HEK293 (cell line): ENCODE measurements around the gene ATP13A2.
"Not testable (repeated sequence)": the region's sequence is repeated elsewhere in the genome, so short reads cannot be mapped to it uniquely, and the experiment has no call there.

Experiments
- CTCF ChIP-seq: fragments of 450-650 bp; formaldehyde crosslinking; IDR thresholded peaks from 2 replicates; pipeline ENCODE4 v1.5.1; 2016; ENCODE audit warnings: missing biosample characterization, missing genetic modification characterization
- REST ChIP-seq: fragments of 450-650 bp; formaldehyde crosslinking; IDR thresholded peaks from 2 replicates; pipeline ENCODE4 v1.5.1; 2016; ENCODE audit warnings: missing biosample characterization, missing genetic modification characterization
- SCRT1 ChIP-seq: fragments of 450-650 bp; formaldehyde crosslinking; IDR thresholded peaks from 2 replicates; pipeline ENCODE4 v1.5.1; 2016; ENCODE audit warnings: missing biosample characterization, missing genetic modification characterization, borderline replicate concordance
- SP2 ChIP-seq: fragments of 450-650 bp; formaldehyde crosslinking; IDR thresholded peaks from 2 replicates; pipeline ENCODE4 v1.5.1; 2016; ENCODE audit warnings: missing biosample characterization, missing genetic modification characterization
- SP3 ChIP-seq: fragments of 450-650 bp; formaldehyde crosslinking; IDR thresholded peaks from 2 replicates; pipeline ENCODE4 v1.5.1; 2016; ENCODE audit warnings: missing biosample characterization, missing genetic modification characterization
- TCF7L2 ChIP-seq: IDR thresholded peaks from 2 replicates; pipeline ENCODE4 v1.6.1; 2011; ENCODE audit warnings: low read depth, mild to moderate bottlenecking, inconsistent platforms, low read length, moderate library complexity, borderline replicate concordance
- YY1 ChIP-seq: fragments of 450-650 bp; formaldehyde crosslinking; IDR thresholded peaks from 2 replicates; pipeline ENCODE4 v1.5.1; 2018; ENCODE audit warnings: missing biosample characterization, missing genetic modification characterization
- ZBTB1 ChIP-seq: fragments of 450-650 bp; formaldehyde crosslinking; IDR thresholded peaks from 2 replicates; pipeline ENCODE4 v1.5.1; 2016; ENCODE audit warnings: missing biosample characterization, missing genetic modification characterization
- ZBTB21 ChIP-seq: fragments of 450-650 bp; formaldehyde crosslinking; IDR thresholded peaks from 2 replicates; pipeline ENCODE4 v1.5.1; 2017; ENCODE audit warnings: missing biosample characterization, missing genetic modification characterization
- ZIC2 ChIP-seq: fragments of 450-650 bp; formaldehyde crosslinking; IDR thresholded peaks from 2 replicates; pipeline ENCODE4 v1.5.1; 2016; ENCODE audit warnings: missing biosample characterization, missing genetic modification characterization
- ZNF23 ChIP-seq: fragments of 450-650 bp; formaldehyde crosslinking; IDR thresholded peaks from 2 replicates; pipeline ENCODE4 v1.5.1; 2016; ENCODE audit warnings: missing biosample characterization, missing genetic modification characterization, borderline replicate concordance
- ZNF335 ChIP-seq: fragments of 450-650 bp; formaldehyde crosslinking; conservative IDR thresholded peaks from 2 replicates; pipeline ENCODE4 v1.5.1; 2016; ENCODE audit warnings: missing biosample characterization, missing genetic modification characterization
- ZNF549 ChIP-seq: fragments of 450-650 bp; IDR thresholded peaks from 2 replicates; pipeline ENCODE4 v1.5.1; 2018; ENCODE audit warnings: missing biosample characterization, missing genetic modification characterization, mild to moderate bottlenecking, inconsistent platforms, moderate library complexity
- ZNF830 ChIP-seq: fragments of 450-650 bp; IDR thresholded peaks from 2 replicates; pipeline ENCODE4 v1.5.0; 2018; ENCODE audit warnings: missing biosample characterization, missing genetic modification characterization, low read depth, mild to moderate bottlenecking, moderate library complexity

- not testable (repeated sequence) for TF ChIP-seq ZNF830; ZNF549 (tag by site-specific recombination); CTCF; ZNF23 (tag by site-specific recombination); ZBTB21 (tag by site-specific recombination); REST (tag by site-specific recombination); ZNF335 (tag by site-specific recombination); YY1 (tag by site-specific recombination); SP3; SCRT1 (tag by site-specific recombination); ZBTB1 (tag by site-specific recombination); ZIC2; SP2; TCF7L2
Observed at GRCh38 chr1:16952376-16952775, 59.4 kb downstream of the ATP13A2 start.
